H1 (cell line): ENCODE data around the gene SHMT2.

Experiments used
- BRCA1 ChIP-seq: IDR thresholded peaks from 2 replicates; pipeline ENCODE4 v1.6.1; 2012; ENCODE audit warnings: low read depth, low read length, improper control_type of control experiment
- EP300 ChIP-seq, 2 experiments: IDR thresholded peaks; 1 replicate in 1 of 2; 2 replicates in 1 of 2; pipeline ENCODE4 v1.6.1; 2011 to 2012; ENCODE audit warnings: low read depth in 2 of 2, low read length in 2 of 2, mild to moderate bottlenecking in 2 of 2, borderline replicate concordance in 1 of 2, inconsistent platforms in 1 of 2, moderate library complexity in 1 of 2
- GABPA ChIP-seq: IDR thresholded peaks from 2 replicates; pipeline ENCODE4 v1.6.1; 2011; ENCODE audit warnings: mild to moderate bottlenecking, low read length, moderate library complexity, borderline replicate concordance; ENCODE audit not compliant: insufficient read depth
- KDM1A ChIP-seq: fragments of 200-600, 300-600 bp; sonication (generic); IDR thresholded peaks from 2 replicates; pipeline ENCODE4 v1.7.1; 2016; ENCODE audit warnings: mild to moderate bottlenecking, low read length, borderline replicate concordance
- POLR2A ChIP-seq, 2 experiments: IDR thresholded peaks; 1 replicate in 1 of 2; 2 replicates in 1 of 2; pipeline ENCODE4 v1.6.1; 2011; ENCODE audit warnings: low read depth in 2 of 2, low read length in 2 of 2, mild to moderate bottlenecking in 2 of 2; ENCODE audit errors: control extremely low read depth in 1 of 2
- RFX5 ChIP-seq: IDR thresholded peaks from 2 replicates; pipeline ENCODE4 v1.6.1; 2011; ENCODE audit warnings: low read depth, low read length, improper control_type of control experiment, borderline replicate concordance
- RXRA ChIP-seq: IDR thresholded peaks from 2 replicates; pipeline ENCODE4 v1.6.1; 2011; ENCODE audit warnings: low read depth, mild to moderate bottlenecking, low read length, moderate library complexity; ENCODE audit not compliant: insufficient read depth
- SIN3A ChIP-seq, 2 experiments: IDR thresholded peaks in 1 of 2; conservative IDR thresholded peaks in 1 of 2; 2 replicates each; pipeline ENCODE4 v1.6.1; 2011 to 2012; ENCODE audit warnings: low read length in 2 of 2, improper control_type of control experiment in 1 of 2, low read depth in 1 of 2, mild to moderate bottlenecking in 1 of 2
- SP2 ChIP-seq: IDR thresholded peaks from 2 replicates; pipeline ENCODE4 v1.6.1; 2012; ENCODE audit warnings: mild to moderate bottlenecking, low read length, inconsistent platforms
- TAF1 ChIP-seq: IDR thresholded peaks from 2 replicates; pipeline ENCODE4 v1.6.1; 2011; ENCODE audit warnings: mild to moderate bottlenecking, low read depth, low read length
- TBP ChIP-seq: IDR thresholded peaks from 2 replicates; pipeline ENCODE4 v1.6.1; 2011; ENCODE audit warnings: low read depth, low read length, improper control_type of control experiment
- TCF12 ChIP-seq: IDR thresholded peaks from 2 replicates; pipeline ENCODE4 v1.6.1; 2011; ENCODE audit warnings: low read depth, mild to moderate bottlenecking, low read length
- ZNF274 ChIP-seq: IDR thresholded peaks from 2 replicates; pipeline ENCODE4 v1.7.0; 2012; ENCODE audit warnings: low read length, borderline replicate concordance; ENCODE audit errors: extremely low read depth
- TF ChIP-seq, protein P1 (sequence below), 3 experiments: IDR thresholded peaks; 1 replicate in 2 of 3; 2 replicates in 1 of 3; pipeline versions ENCODE4 v1.5.1 to v1.6.1; 2011; ENCODE audit warnings: low read length in 3 of 3, mild to moderate bottlenecking in 3 of 3, inconsistent platforms in 2 of 3, low read depth in 1 of 3, moderate library complexity in 1 of 3; ENCODE audit not compliant: insufficient read depth in 1 of 3; ENCODE audit errors: control extremely low read depth in 1 of 3

DNA sequence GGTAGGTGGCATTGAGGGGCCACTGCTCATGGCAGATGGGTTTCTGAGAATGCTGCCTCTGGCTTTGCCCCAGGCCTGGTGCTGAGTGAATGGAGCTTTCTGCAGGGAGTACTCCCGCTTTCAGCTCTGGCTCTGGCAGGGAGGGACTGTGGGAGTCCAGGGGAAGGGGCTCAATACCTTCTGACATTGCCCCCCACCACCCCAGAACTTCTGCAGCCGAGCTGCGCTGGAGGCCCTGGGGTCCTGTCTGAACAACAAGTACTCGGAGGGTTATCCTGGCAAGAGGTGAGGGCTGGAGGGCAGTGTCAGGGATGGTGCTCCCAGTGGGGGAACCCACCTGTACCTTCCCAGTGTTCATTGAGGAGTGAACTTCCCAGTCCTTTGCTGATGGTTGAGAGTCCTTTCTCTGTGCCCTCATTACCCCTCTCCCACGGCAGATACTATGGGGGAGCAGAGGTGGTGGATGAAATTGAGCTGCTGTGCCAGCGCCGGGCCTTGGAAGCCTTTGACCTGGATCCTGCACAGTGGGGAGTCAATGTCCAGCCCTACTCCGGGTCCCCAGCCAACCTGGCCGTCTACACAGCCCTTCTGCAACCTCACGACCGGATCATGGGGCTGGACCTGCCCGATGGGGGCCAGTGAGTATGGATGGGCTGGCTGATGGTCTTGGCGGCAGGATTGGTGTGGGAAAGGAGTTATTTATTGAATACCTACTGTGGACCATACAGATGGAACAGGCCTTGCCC, 1.9 kb downstream of the SHMT2 start:
- TF ChIP-seq EP300 (IDR thresholded peaks at IDR 0.05; ENCODE audit: borderline replicate concordance in 1 of 2, low read depth in 2 of 2, low read length in 2 of 2) (no peak), BRCA1 (no peak), SP2 (no peak), SIN3A (conservative IDR thresholded peaks at IDR 0.05 in 1 of 2, IDR thresholded peaks at IDR 0.05 in 1 of 2; ENCODE audit: low read depth in 1 of 2, low read length in 2 of 2) (no peak), RFX5 (no peak), POLR2A (IDR thresholded peaks at IDR 0.05; ENCODE audit: control extremely low read depth in 1 of 2, low read depth in 2 of 2, low read length in 2 of 2) (no peak; a peak in 1 of 3 replicates), TBP (no peak), TAF1 (no peak), GABPA (no peak), TCF12 (no peak), KDM1A (no peak), RXRA (no peak), ZNF274 (no peak)
- TF ChIP-seq, protein P1, sequence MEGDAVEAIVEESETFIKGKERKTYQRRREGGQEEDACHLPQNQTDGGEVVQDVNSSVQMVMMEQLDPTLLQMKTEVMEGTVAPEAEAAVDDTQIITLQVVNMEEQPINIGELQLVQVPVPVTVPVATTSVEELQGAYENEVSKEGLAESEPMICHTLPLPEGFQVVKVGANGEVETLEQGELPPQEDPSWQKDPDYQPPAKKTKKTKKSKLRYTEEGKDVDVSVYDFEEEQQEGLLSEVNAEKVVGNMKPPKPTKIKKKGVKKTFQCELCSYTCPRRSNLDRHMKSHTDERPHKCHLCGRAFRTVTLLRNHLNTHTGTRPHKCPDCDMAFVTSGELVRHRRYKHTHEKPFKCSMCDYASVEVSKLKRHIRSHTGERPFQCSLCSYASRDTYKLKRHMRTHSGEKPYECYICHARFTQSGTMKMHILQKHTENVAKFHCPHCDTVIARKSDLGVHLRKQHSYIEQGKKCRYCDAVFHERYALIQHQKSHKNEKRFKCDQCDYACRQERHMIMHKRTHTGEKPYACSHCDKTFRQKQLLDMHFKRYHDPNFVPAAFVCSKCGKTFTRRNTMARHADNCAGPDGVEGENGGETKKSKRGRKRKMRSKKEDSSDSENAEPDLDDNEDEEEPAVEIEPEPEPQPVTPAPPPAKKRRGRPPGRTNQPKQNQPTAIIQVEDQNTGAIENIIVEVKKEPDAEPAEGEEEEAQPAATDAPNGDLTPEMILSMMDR (IDR thresholded peaks at IDR 0.05; ENCODE audit: control extremely low read depth in 1 of 3, insufficient read depth in 1 of 3, low read depth in 1 of 3, low read length in 3 of 3), result no peak
